Left lung (tissue), 10 donors: ENCODE data around the gene ZNF44. TPM values are rescaled to one million over a fixed set of nuclear protein-coding genes. Genes with fewer than 3 reads are reported as not detected.

Experiments
- ATAC-seq: fragments of 200-7000 bp; cut with Tn5 transposase; one replicate; pipeline ENCODE4 v1.9.1; 2020; ENCODE audit warnings: moderate library complexity
- DNase-seq, 4 donors: peaks; one replicate each; pipeline ENCODE4 v3.0.0-alpha.2; 2013 to 2020
- H3K27ac ChIP-seq, 2 donors: fragments of 200-600 bp; sonication (generic) in 1 of 2; one replicate each; pipeline versions ENCODE4 v1.5.0 to v1.8.0; 2020 to 2021
- H3K27me3 ChIP-seq, 2 donors: fragments of 200-600 bp; sonication (generic) in 1 of 2; one replicate each; pipeline versions ENCODE4 v1.5.0 to v1.8.0; 2020 to 2021
- H3K36me3 ChIP-seq, 2 donors: fragments of 200-600 bp; sonication (generic) in 1 of 2; one replicate each; pipeline versions ENCODE4 v1.5.0 to v1.8.0; 2020 to 2021
- H3K4me1 ChIP-seq, 2 donors: fragments of 200-600 bp; one replicate each; pipeline ENCODE4 v1.8.0; 2021
- H3K4me3 ChIP-seq, 2 donors: fragments of 200-600 bp; sonication (generic) in 1 of 2; one replicate each; pipeline versions ENCODE4 v1.5.0 to v1.8.0; 2020 to 2021; ENCODE audit warnings: mild to moderate bottlenecking in 1 of 2
- H3K9me3 ChIP-seq, 2 donors: fragments of 200-600 bp; sonication (generic) in 1 of 2; one replicate each; pipeline versions ENCODE4 v1.5.0 to v1.8.0; 2020 to 2021
- CTCF ChIP-seq, 2 donors: fragments of 200-600 bp; sonication (generic) in 1 of 2; IDR thresholded peaks; one replicate each; pipeline versions ENCODE4 v1.5.0 to v1.8.0; 2021; ENCODE audit warnings: antibody characterized with exemption in 2 of 2
- intact Hi-C, 2 donors: fragments of 100-400 bp; cut with DNase I; formaldehyde crosslinking; loops; one replicate each; pipeline versions ENCODE4 v1.11.2 to v1.14.2; 2022
- polyA plus RNA-seq, 6 donors: library from polyadenylated mRNA; unstranded; fragments of 120-200 nt; gene quantifications; one replicate each; pipeline ENCODE4 v1.2.1, GENCODE V29; 2013; ENCODE audit not compliant: insufficient read length in 6 of 6
- total RNA-seq, 2 donors: library from RNA; stranded (reverse); fragmentation: NEBNext Ultra II Directional; extraction: Animal tissue kit (Norgen Biotek cat#: 25700); gene quantifications; one replicate each; pipeline ENCODE4 v1.2.1, GENCODE V29; 2021
- donor health status: DM: no; HTN: yes; CAD: no.
- donor health status: DM: no; HTN: no; CAD: no.

Gene ZNF44
- total and polyA plus RNA-seq, 8 donors = 10.6 to 33.8 (median 30.1) TPM

- Histone ChIP-seq H3K27ac (no peak overlapping the region), H3K9me3 (peaks cover 0 to 77% of the 10 kb centered on the region in 2 donors), H3K36me3 (no peaks in the 10 kb centered on the region), H3K4me1 (no peaks in the 10 kb centered on the region), H3K27me3 (no peaks in the 10 kb centered on the region), H3K4me3 (no peak overlapping the region)
- no peak for DNase-seq
- ATAC-seq = no peak
- no peak for TF ChIP-seq CTCF (IDR thresholded peaks at IDR 0.05)
- intact Hi-C loops = no loop called here
Observed at GRCh38 chr19:12261554-12261953, 33.1 kb downstream of the ZNF44 start.

GRCh38 chr19:12260861-12261260 is 33.8 kb downstream of the ZNF44 start:
- intact Hi-C loops = no loop called here
- no peak for TF ChIP-seq CTCF (IDR thresholded peaks at IDR 0.05)

GRCh38 chr19:12260236-12260635 is 34.4 kb downstream of the ZNF44 start:
- ATAC-seq (no peak), DNase-seq (no peak)
- H3K4me3 ChIP-seq = no peak overlapping the region
- no peak overlapping the region for H3K27ac ChIP-seq
- no peaks in the 10 kb centered on the region for H3K4me1 ChIP-seq
- peaks cover 0 to 74% of the 10 kb centered on the region in 2 donors for H3K9me3 ChIP-seq
- no peak for TF ChIP-seq CTCF (IDR thresholded peaks at IDR 0.05)
- no peaks in the 10 kb centered on the region for H3K27me3 ChIP-seq
- H3K36me3 ChIP-seq = no peaks in the 10 kb centered on the region
- intact Hi-C loops = no loop called here

More at GRCh38 chr19:12260861-12261260, 33.8 kb downstream of the ZNF44 start:
- Histone ChIP-seq H3K36me3 (no peaks in the 10 kb centered on the region), H3K27me3 (no peaks in the 10 kb centered on the region), H3K4me1 (no peaks in the 10 kb centered on the region), H3K4me3 (no peak overlapping the region), H3K27ac (no peak overlapping the region), H3K9me3 (peaks cover 0 to 75% of the 10 kb centered on the region in 2 donors)
- DNase-seq (no peak), ATAC-seq (no peak)

GRCh38 chr19:12255372-12255771 is 39.3 kb downstream of the ZNF44 start:
- no peak for DNase-seq
- no peak overlapping the region for H3K27ac ChIP-seq
- H3K36me3 ChIP-seq = no peaks in the 10 kb centered on the region
- no peaks in the 10 kb centered on the region for H3K27me3 ChIP-seq
- peaks cover 0 to 74% of the 10 kb centered on the region in 2 donors for H3K9me3 ChIP-seq
- no peak overlapping the region for H3K4me3 ChIP-seq
- no peaks in the 10 kb centered on the region for H3K4me1 ChIP-seq
- no peak for TF ChIP-seq CTCF (IDR thresholded peaks at IDR 0.05)
- no peak for ATAC-seq
- intact Hi-C loops = no loop called here

- Histone ChIP-seq H3K4me3 (no peak overlapping the region), H3K9me3 (peaks cover 11 to 97% of the 10 kb centered on the region in 2 donors), H3K4me1 (no peaks in the 10 kb centered on the region), H3K36me3 (peaks cover 0 to 38% of the 10 kb centered on the region in 2 donors), H3K27ac (no peak overlapping the region), H3K27me3 (no peaks in the 10 kb centered on the region)
- intact Hi-C loops = no loop called here
- TF ChIP-seq CTCF (IDR thresholded peaks at IDR 0.05) = no peak
- ATAC-seq (no peak), DNase-seq (no peak)
Observed at GRCh38 chr19:12247644-12248222, 47.0 kb downstream of the ZNF44 start.
